Stimulated activated CD4-positive, alpha-beta T cell treated with anti-CD3 and anti-CD28 coated beads, TNF-alpha, amount 100 ng/mL, for 48 hours (primary cell): ENCODE measurements around the gene CGB7.
"Not testable (repeated sequence)": the region's sequence is repeated elsewhere in the genome, so short reads cannot be mapped to it uniquely, and the experiment has no call there.

ENCODE experiments used
- DNase-seq, 3 donors: peaks; one replicate each; pipeline ENCODE4 v3.0.0-alpha.2; 2020; ENCODE audit warnings: low read depth in 3 of 3

The CGB7 gene

DNA sequence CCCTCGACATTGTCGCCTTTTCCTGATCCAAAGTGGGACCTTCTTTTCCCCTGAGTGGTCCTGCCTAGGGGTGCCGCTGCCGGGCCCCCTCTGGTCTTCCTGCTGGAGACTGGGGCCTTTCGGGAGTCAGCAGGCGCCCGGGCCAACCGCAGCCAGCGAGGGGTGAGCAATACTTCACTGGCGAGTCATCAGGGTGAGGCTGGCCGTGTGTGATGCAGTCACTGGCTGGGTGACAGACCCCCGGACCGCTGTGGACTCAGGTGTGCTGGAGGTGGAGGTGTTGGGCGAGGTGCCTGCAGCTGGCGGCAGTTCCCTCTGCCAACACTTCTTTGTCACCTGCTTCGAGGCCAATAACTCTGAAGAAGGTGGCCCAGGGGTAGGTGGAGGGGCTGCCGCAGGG lies 15.4 kb downstream of the CGB7 start:
- DNase-seq: no peak

- not testable (repeated sequence) for DNase-seq
Measured at GRCh38 chr19:49039736-49040135, 17.8 kb downstream of the CGB7 start.

GRCh38 chr19:49038557-49039276 lies 18.8 kb downstream of the CGB7 start:
- DNase-seq: not testable (repeated sequence)

- DNase-seq: not testable (repeated sequence)
Measured at GRCh38 chr19:49038111-49038510, 19.4 kb downstream of the CGB7 start.

DNA sequence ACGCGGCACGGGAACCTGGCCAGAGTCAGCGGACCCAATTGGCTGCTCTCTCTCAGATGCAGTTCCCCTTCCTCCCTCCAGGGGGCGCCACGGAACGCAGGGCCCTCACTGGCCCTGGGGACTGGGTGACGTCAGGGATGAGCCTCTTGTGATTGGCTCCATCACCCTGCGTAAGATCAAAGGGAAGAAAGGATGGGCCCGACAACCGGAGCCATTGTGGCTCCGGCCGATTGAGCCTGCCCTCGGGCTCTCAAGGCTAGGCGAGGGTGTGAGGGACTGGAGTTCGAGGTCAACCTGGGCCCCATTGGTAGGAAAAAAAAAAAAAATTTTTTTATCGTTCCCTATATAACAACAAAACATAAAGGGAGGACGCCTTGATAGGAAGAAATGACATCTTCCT lies 20.7 kb downstream of the CGB7 start, which contains the start of gene CGB1:
CGB1 (minus strand) TSS at position 81 of the 400 bp plus-strand sequence. CDS start 184 bp downstream, outside the sequence.
- peak; percentile 37 to 54 (median 41) for DNase-seq

GRCh38 chr19:49031642-49032301 lies 25.8 kb downstream of the CGB7 start, which contains the start of gene CGB2:
Gene CGB2, plus strand, starts transcription at chr19:49031890. Its CDS starts 206 bp downstream, at chr19:49032096.
- peak; percentile 53 to 82 (median 72) for DNase-seq

GRCh38 chr19:49030323-49030722 lies 27.2 kb downstream of the CGB7 start:
- DNase-seq: not testable (repeated sequence)

- not testable (repeated sequence) for DNase-seq
Measured at GRCh38 chr19:49029749-49030148, 27.8 kb downstream of the CGB7 start.

DNA sequence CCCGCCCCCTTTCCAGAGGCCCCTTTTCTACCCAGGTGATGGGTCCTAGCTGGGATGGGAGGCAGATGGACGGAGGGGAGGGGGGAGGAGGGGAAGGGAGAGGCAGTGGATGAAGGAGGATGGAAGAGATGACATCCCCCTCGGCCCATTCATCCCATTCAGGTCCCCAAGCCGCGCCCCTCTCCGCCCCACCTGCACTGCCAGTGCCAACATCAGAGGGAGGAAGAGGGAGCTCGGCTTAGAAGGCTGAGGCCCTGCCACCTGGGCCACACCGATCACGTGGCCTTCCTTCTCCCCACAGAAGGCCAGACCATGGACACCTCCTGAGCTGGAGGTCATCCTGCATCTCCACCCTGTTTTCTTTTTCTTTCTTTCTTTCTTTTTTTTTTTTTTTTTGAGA lies 28.9 kb downstream of the CGB7 start:
- not testable (repeated sequence) for DNase-seq

DNA sequence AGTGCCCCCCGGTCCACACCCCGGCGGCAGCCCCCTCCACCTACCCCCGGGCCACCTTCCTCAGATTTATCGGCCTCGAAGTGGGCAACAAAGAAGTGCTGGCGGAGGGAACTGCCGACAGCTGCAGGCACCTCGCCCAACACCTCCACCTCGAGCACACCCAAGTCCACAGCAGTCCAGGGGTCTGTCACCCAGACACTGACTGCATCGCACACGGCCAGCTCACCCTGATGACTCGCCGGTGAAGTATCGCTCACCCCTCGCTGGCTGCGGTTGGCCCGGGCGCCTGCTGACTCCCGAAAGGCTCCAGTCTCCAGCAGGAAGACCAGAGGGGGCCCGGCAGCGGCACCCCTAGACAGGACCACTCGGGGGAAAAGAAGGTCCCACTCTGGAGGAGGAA lies 31.9 kb downstream of the CGB7 start:
- DNase-seq: not testable (repeated sequence)

DNA sequence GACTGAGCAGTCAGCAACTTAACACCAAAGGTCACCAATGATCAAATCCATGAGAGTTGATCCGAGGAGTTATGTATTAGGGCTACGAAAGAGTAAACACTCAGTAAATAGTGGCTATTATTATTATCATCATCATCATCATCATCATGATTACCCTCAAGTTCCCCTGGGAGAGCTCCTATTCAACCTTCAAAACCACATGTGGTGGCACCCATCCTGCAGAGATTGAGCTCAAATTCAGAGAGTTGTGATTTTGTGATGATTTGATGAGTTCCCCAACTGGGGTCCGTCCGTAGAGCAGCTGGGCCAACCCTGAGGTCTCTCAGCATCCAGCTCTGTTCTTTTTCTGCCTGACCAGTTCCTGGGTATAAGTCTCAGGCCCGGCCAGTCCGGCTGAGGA lies 32.5 kb downstream of the CGB7 start:
- DNase-seq: not testable (repeated sequence)

- not testable (repeated sequence) for DNase-seq
Measured at GRCh38 chr19:49024233-49024632, 33.3 kb downstream of the CGB7 start, which contains the start of gene CGB3. Gene CGB3, minus strand, starts transcription at chr19:49024333. Its CDS starts 362 bp downstream, at chr19:49023971.

DNA sequence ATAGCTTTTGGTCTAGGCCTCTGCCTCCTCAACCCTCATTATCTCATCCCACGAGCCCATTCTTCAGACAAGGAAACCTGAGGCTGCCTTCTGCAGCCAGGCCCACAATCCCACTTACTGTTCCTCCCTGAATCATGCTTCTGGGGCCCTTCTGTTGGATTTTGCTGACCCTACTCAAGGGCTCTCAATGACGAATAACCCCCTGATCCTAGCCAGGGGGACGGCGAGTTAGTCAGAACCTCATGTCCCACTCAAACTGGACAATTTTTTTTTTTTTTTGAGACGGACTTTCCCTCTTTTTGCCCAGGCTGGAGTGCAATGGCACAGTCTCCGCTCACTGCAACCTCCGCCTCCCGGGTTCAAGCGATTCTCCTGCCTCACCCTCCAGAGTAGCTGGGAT lies 35.4 kb downstream of the CGB7 start:
- no peak for DNase-seq

- no peak for DNase-seq
Measured at GRCh38 chr19:49020931-49021895, 36.3 kb downstream of the CGB7 start.

DNA sequence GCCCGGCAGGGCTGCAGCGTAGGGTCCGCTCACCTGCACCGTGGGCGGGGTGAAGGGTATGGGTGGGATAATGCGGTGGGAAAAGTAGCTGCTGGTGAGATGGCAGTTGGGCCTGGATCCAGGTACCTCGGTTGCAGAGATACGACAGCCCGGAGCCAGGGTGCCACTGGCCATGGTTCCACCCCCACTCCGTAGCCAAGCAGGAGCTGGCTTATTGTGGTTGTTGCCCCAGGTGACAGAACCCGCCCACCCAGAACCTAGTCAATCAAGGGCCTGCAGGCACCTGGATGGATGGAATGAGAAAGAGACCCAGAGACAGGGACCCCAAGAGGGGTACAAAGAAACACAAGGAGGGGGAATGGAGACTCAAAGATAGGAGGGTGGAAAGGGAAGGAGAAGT lies 37.2 kb downstream of the CGB7 start:
- DNase-seq: no peak

GRCh38 chr19:49019242-49019932 lies 38.2 kb downstream of the CGB7 start:
- peak; percentile 32 to 73 (median 38) for DNase-seq

DNA sequence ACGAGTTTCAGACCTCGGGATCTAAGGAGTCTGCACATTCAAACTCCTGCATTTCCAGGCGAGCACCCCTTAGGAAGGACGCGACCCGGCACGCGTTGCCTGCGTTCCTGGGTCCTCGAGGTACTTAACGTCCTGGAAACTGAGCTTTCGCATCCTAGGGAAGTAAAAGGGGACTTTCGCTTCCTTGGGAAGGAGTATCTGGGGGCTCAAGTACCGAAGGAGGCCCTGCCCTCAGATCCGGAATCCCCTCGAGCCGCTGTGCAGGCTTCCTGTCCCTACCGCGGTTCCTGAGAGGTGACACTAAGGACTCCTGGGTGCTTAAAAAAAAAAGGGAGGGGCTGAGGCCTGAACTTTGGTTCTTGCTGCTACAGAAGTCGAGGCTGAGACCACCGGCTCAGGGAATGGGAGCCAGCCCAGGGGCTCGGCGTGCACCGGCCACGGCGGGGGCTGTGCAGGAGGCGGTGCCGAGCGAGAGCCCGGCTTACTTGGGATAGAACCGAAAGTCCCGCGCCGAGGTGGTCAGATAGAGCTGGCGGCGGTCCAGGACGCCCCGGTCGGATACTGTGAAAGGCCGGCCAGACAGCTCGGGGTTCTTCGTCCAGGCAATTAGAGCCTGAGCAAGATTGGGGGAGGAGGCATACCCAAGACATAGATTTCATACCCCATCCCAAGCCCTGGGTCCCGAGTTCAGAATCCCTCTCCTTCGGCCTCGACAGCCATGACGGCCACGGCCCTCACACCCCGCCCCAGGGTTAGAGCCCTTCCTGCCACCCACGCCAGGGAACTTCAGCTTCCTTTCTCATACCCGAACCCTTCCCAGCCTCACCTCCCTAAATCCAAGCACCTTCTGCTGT lies 38.9 kb downstream of the CGB7 start:
- not testable (repeated sequence) for DNase-seq

- peak; percentile 30 to 50 (median 38) for DNase-seq
Measured at GRCh38 chr19:49017666-49018351, 39.7 kb downstream of the CGB7 start.

GRCh38 chr19:49017041-49017665 lies 40.4 kb downstream of the CGB7 start, which contains the start of gene LHB:
Gene LHB, minus strand, starts transcription at chr19:49017091. Its CDS starts 10 bp downstream, at chr19:49017081.
- DNase-seq: no peak
